Keratinocyte (primary cell): ENCODE measurements around the gene ATRNL1. TPM values are rescaled to one million over a fixed set of nuclear protein-coding genes. Genes with fewer than 3 reads are reported as not detected.

ENCODE experiments used
- DNase-seq: peaks from one replicate; pipeline ENCODE4 v3.0.0-alpha.2; 2011; ENCODE audit warnings: low read depth, missing footprints, low spot score
- FAIRE-seq: peaks from 2 replicates; lab custom pipeline; 2011; peaks lifted over from hg19 to GRCh38; lab: Jason Lieb, UNC
- H2AFZ ChIP-seq: 2 replicates; pipeline ENCODE4 v1.6.0; 2012; ENCODE audit warnings: low read length, control low read depth, inconsistent platforms; ENCODE audit not compliant: control insufficient read depth
- H3K27ac ChIP-seq: 2 replicates; pipeline ENCODE4 v1.5.1; 2011; ENCODE audit warnings: low read length; ENCODE audit not compliant: control insufficient read depth, insufficient read depth
- H3K27me3 ChIP-seq: 3 replicates; pipeline ENCODE4 v1.6.0; 2011; ENCODE audit warnings: low read length; ENCODE audit not compliant: control insufficient read depth, insufficient read depth; ENCODE audit errors: extremely low read depth
- H3K36me3 ChIP-seq, 2 experiments: 2 replicates in 1 of 2; 3 replicates in 1 of 2; pipeline ENCODE4 v1.5.1; 2011; ENCODE audit warnings: low read length in 2 of 2, mild to moderate bottlenecking in 1 of 2; ENCODE audit not compliant: control insufficient read depth in 2 of 2, insufficient read depth in 2 of 2; ENCODE audit errors: extremely low read depth in 1 of 2
- H3K4me1 ChIP-seq: 3 replicates; pipeline ENCODE4 v1.5.1; 2011; ENCODE audit warnings: low read length; ENCODE audit not compliant: control insufficient read depth, insufficient read depth; ENCODE audit errors: extremely low read depth
- H3K4me2 ChIP-seq: 3 replicates; pipeline ENCODE4 v1.6.0; 2011; ENCODE audit warnings: low read depth, low read length; ENCODE audit not compliant: control insufficient read depth, insufficient read depth; ENCODE audit errors: extremely low read depth
- H3K4me3 ChIP-seq, 3 experiments: fragments of 200-600 bp in 1 of 3; sonication (generic) in 1 of 3; 2 replicates in 2 of 3; 3 replicates in 1 of 3; pipeline ENCODE4 v1.5.1; 2011 to 2016; ENCODE audit warnings: low read length in 3 of 3, mild to moderate bottlenecking in 3 of 3, control low read depth in 2 of 3, inconsistent platforms in 1 of 3, low read depth in 1 of 3, mixed read lengths in 1 of 3, mixed run types in 1 of 3, moderate library complexity in 1 of 3; ENCODE audit not compliant: control insufficient read depth in 2 of 3, insufficient read depth in 2 of 3; ENCODE audit errors: extremely low read depth in 1 of 3
- H3K79me2 ChIP-seq: 2 replicates; pipeline ENCODE4 v1.6.0; 2012; ENCODE audit warnings: low read length; ENCODE audit not compliant: control insufficient read depth, insufficient read depth
- H3K9ac ChIP-seq: 3 replicates; pipeline ENCODE4 v1.6.0; 2011; ENCODE audit warnings: low read length; ENCODE audit not compliant: control insufficient read depth, insufficient read depth; ENCODE audit errors: extremely low read depth
- H3K9me1 ChIP-seq: 3 replicates; pipeline ENCODE4 v1.6.0; 2011; ENCODE audit warnings: low read length; ENCODE audit not compliant: control insufficient read depth, insufficient read depth; ENCODE audit errors: extremely low read depth
- H3K9me3 ChIP-seq: 2 replicates; pipeline ENCODE4 v1.5.1; 2012; ENCODE audit warnings: low read depth, low read length; ENCODE audit not compliant: control insufficient read depth
- H4K20me1 ChIP-seq: 3 replicates; pipeline ENCODE4 v1.6.0; 2011; ENCODE audit warnings: low read length; ENCODE audit not compliant: control insufficient read depth, insufficient read depth; ENCODE audit errors: extremely low read depth
- EZH2 ChIP-seq: IDR thresholded peaks from one replicate; pipeline ENCODE4 v1.6.1; 2012; ENCODE audit warnings: inconsistent platforms, mild to moderate bottlenecking, low read length, moderate library complexity
- dilution Hi-C: fragments of 300-500 bp; cut with MboI; formaldehyde crosslinking; loops from one replicate; pipeline ENCODE4 v1.7.0; 2020; ENCODE audit warnings: low sequenced_read_pairs; ENCODE audit not compliant: extremely low pct_ligation_motif_present
- polyA plus RNA-seq, 5 experiments: library from polyadenylated mRNA; depleted of rRNA in 3 of 5; stranded (reverse) in 3 of 5; stranded (forward) in 1 of 5; unstranded in 1 of 5; fragments of >200 nt; gene quantifications; 1 replicate in 1 of 5; 2 replicates in 3 of 5; 3 replicates in 1 of 5; pipeline versions ENCODE4 v1.2.1 to v1.2.3, GENCODE V29; 2011 to 2012; ENCODE audit warnings: missing spikeins in 2 of 5, low read depth in 1 of 5, low replicate concordance in 1 of 5
- TF ChIP-seq, protein P1 (sequence below), 3 experiments: IDR thresholded peaks in 1 of 3; conservative IDR thresholded peaks in 1 of 3; optimal IDR thresholded peaks in 1 of 3; 2 replicates in 2 of 3; 3 replicates in 1 of 3; pipeline versions ENCODE3 to v1.5.1; 2011; ENCODE audit warnings: low read length in 3 of 3, mild to moderate bottlenecking in 3 of 3, moderate library complexity in 2 of 3, control low read depth in 1 of 3, inconsistent platforms in 1 of 3; ENCODE audit not compliant: insufficient read depth in 2 of 3; ENCODE audit errors: extremely low read depth in 1 of 3

The ATRNL1 gene
- polyA plus RNA-seq, 1 donor (not counting 4 experiments of a cell fraction or from before 2014, with no cell fraction given) = 0.07 TPM

DNA sequence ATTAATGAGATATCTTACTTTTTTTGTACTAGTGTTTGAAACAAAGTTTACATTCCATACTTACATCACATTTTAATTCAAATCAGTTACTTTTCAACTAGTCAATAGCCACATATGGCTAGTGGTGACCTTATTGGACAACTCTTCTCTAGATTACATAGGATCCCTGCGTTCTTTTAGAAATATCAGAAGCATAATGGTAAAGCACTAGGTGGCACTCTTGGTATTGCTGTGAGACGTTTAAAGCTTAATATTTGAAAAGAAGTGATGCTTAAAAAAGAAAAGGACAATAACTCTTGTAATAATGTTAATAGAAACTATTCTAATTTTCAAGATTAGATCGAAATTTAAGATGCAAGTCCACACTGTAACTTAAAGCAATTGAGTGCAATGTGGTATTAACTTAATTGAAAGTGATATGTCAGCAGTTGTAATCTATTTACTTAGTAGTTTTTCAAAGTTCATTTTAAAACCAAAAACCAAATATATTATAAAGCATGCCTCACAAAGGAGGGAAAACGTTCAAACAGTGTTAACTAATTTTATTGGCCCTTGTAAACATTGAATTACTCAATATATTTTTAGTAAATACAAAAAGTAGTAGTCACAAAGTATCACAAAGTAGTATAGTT, 339.1 kb downstream of the ATRNL1 start:
- no peak overlapping the region for H2AFZ ChIP-seq
- no peaks in the 10 kb centered on the region for H3K27me3 ChIP-seq
- DNase-seq (no peak), FAIRE-seq (no peak)
- H3K27ac ChIP-seq = no peak overlapping the region
- no peaks in the 10 kb centered on the region for H4K20me1 ChIP-seq
- no peaks in the 10 kb centered on the region for H3K9me1 ChIP-seq
- no peak overlapping the region for H3K4me2 ChIP-seq
- H3K4me3 ChIP-seq = no peak overlapping the region
- dilution Hi-C loops = no loop called here
- H3K36me3 ChIP-seq = no peaks in the 10 kb centered on the region
- H3K9ac ChIP-seq = no peak overlapping the region
- H3K9me3 ChIP-seq = no peaks in the 10 kb centered on the region
- H3K79me2 ChIP-seq = no peaks in the 10 kb centered on the region
- H3K4me1 ChIP-seq = no peaks in the 10 kb centered on the region
- no peak for TF ChIP-seq EZH2
- TF ChIP-seq, protein P1, sequence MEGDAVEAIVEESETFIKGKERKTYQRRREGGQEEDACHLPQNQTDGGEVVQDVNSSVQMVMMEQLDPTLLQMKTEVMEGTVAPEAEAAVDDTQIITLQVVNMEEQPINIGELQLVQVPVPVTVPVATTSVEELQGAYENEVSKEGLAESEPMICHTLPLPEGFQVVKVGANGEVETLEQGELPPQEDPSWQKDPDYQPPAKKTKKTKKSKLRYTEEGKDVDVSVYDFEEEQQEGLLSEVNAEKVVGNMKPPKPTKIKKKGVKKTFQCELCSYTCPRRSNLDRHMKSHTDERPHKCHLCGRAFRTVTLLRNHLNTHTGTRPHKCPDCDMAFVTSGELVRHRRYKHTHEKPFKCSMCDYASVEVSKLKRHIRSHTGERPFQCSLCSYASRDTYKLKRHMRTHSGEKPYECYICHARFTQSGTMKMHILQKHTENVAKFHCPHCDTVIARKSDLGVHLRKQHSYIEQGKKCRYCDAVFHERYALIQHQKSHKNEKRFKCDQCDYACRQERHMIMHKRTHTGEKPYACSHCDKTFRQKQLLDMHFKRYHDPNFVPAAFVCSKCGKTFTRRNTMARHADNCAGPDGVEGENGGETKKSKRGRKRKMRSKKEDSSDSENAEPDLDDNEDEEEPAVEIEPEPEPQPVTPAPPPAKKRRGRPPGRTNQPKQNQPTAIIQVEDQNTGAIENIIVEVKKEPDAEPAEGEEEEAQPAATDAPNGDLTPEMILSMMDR (optimal IDR thresholded peaks at IDR 0.05 in 1 of 3, IDR thresholded peaks at IDR 0.05 in 1 of 3, conservative IDR thresholded peaks at IDR 0.05 in 1 of 3; ENCODE audit: extremely low read depth in 1 of 3, insufficient read depth in 2 of 3, low read length in 3 of 3) = peak in 1 of 3 experiments; percentile 28

DNA sequence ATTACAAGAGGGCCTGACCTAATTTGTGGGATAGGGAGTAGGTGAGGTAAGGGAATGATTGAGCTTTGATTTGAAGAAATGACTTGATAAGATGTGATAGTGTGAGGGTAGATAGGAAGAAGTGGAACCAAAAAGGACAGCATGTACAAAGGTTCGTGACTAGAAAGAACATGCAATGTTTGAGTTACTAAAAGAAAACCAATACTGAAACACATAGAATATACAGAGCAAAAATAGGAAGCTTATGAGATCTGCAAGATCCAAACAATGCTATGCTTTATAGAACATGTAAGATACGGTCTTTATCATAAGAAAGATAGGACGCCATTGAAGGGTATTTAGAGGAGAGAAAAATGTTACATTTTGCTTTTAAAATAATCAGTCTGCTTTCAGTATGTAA, 343.8 kb downstream of the ATRNL1 start:
- dilution Hi-C loops = no loop called here
- H3K9me1 ChIP-seq = no peaks in the 10 kb centered on the region
- H2AFZ ChIP-seq = no peak overlapping the region
- no peak overlapping the region for H3K4me2 ChIP-seq
- H3K4me3 ChIP-seq = no peak overlapping the region
- H3K27ac ChIP-seq = no peak overlapping the region
- no peaks in the 10 kb centered on the region for H3K27me3 ChIP-seq
- H3K36me3 ChIP-seq = no peaks in the 10 kb centered on the region
- DNase-seq = no peak
- no peaks in the 10 kb centered on the region for H3K9me3 ChIP-seq
- no peaks in the 10 kb centered on the region for H3K4me1 ChIP-seq
- no peaks in the 10 kb centered on the region for H3K79me2 ChIP-seq
- H4K20me1 ChIP-seq = no peaks in the 10 kb centered on the region
- no peak overlapping the region for H3K9ac ChIP-seq
- no peak for FAIRE-seq
- no peak for TF ChIP-seq EZH2
- TF ChIP-seq, protein P1 (optimal IDR thresholded peaks at IDR 0.05 in 1 of 3, IDR thresholded peaks at IDR 0.05 in 1 of 3, conservative IDR thresholded peaks at IDR 0.05 in 1 of 3; ENCODE audit: extremely low read depth in 1 of 3, insufficient read depth in 2 of 3, low read length in 3 of 3) = no peak
